ENCODE measurements around the gene ZP2.

GRCh38 chr16:21228361-21228872 is 17.0 kb upstream of the ZP2 start:
- no peak for TF ChIP-seq CTCF (conservative IDR thresholded peaks at IDR 0.05; ENCODE audit: low read length)
- no peak for TF ChIP-seq EZH2phosphoT487 (IDR thresholded peaks at IDR 0.05; ENCODE audit: borderline replicate concordance)
